ENCODE data around the gene TCF4.

The TCF4 gene

GRCh38 chr18:55310044-55310676 lies 277.8 kb downstream of the TCF4 start:
- H3K79me2 ChIP-seq (ENCODE audit: insufficient read depth, low read length) = no peaks in the 10 kb centered on the region

GRCh38 chr18:55309249-55309648 lies 278.7 kb downstream of the TCF4 start:
- no peaks in the 10 kb centered on the region for H3K9me2 ChIP-seq (replicated peaks; ENCODE audit: low read depth, low read length)
- no peaks in the 10 kb centered on the region for H3K36me3 ChIP-seq (ENCODE audit: insufficient read depth, low read length)
- H3K4me2 ChIP-seq (ENCODE audit: low read depth, low read length, poor library complexity, severe bottlenecking) = no peak overlapping the region
- no peaks in the 10 kb centered on the region for H3K9me3 ChIP-seq (ENCODE audit: insufficient read depth, low read depth, low read length)
- H3K9ac ChIP-seq (ENCODE audit: low read depth, low read length, poor library complexity, severe bottlenecking) = no peak overlapping the region
- no peaks in the 10 kb centered on the region for H3F3A ChIP-seq (ENCODE audit: low read depth)
- no peaks in the 10 kb centered on the region for H3K27me3 ChIP-seq (ENCODE audit: insufficient read depth, low read length, poor library complexity, severe bottlenecking)
- H3K4me1 ChIP-seq (ENCODE audit: insufficient read depth, low read length, poor library complexity, severe bottlenecking) = no peaks in the 10 kb centered on the region
- H3K4me3 ChIP-seq (ENCODE audit: low read length, poor library complexity, severe bottlenecking) = no peak overlapping the region
- H2AFZ ChIP-seq (ENCODE audit: low read length) = no peak overlapping the region
- H4K20me1 ChIP-seq (ENCODE audit: insufficient read depth, low read length, poor library complexity, severe bottlenecking) = no peaks in the 10 kb centered on the region
- no peaks in the 10 kb centered on the region for H3K79me2 ChIP-seq (ENCODE audit: insufficient read depth, low read length)
- no peak for TF ChIP-seq EZH2phosphoT487 (IDR thresholded peaks at IDR 0.05; ENCODE audit: borderline replicate concordance)

More at GRCh38 chr18:55310044-55310676, 277.8 kb downstream of the TCF4 start:
- Histone ChIP-seq H3K9ac (ENCODE audit: low read depth, low read length, poor library complexity, severe bottlenecking) (no peak overlapping the region), H3K4me1 (ENCODE audit: insufficient read depth, low read length, poor library complexity, severe bottlenecking) (peaks cover 4% of the 10 kb centered on the region), H3K9me2 (replicated peaks; ENCODE audit: low read depth, low read length) (no peaks in the 10 kb centered on the region), H3K36me3 (ENCODE audit: insufficient read depth, low read length) (no peaks in the 10 kb centered on the region), H3K4me3 (ENCODE audit: low read length, poor library complexity, severe bottlenecking) (no peak overlapping the region), H3F3A (ENCODE audit: low read depth) (no peaks in the 10 kb centered on the region), H3K4me2 (ENCODE audit: low read depth, low read length, poor library complexity, severe bottlenecking) (no peak overlapping the region), H4K20me1 (ENCODE audit: insufficient read depth, low read length, poor library complexity, severe bottlenecking) (no peaks in the 10 kb centered on the region), H3K27me3 (ENCODE audit: insufficient read depth, low read length, poor library complexity, severe bottlenecking) (no peaks in the 10 kb centered on the region), H3K9me3 (ENCODE audit: insufficient read depth, low read depth, low read length) (no peaks in the 10 kb centered on the region), H2AFZ (ENCODE audit: low read length) (no peak overlapping the region)
- TF ChIP-seq EZH2phosphoT487 (IDR thresholded peaks at IDR 0.05; ENCODE audit: borderline replicate concordance) (no peak), CTCF (conservative IDR thresholded peaks at IDR 0.05; ENCODE audit: low read length) (no peak)

- Histone ChIP-seq H2AFZ (ENCODE audit: low read length) (no peak overlapping the region), H3K4me3 (ENCODE audit: low read length, poor library complexity, severe bottlenecking) (no peak overlapping the region), H3K4me1 (ENCODE audit: insufficient read depth, low read length, poor library complexity, severe bottlenecking) (peaks cover 3% of the 10 kb centered on the region), H3K9ac (ENCODE audit: low read depth, low read length, poor library complexity, severe bottlenecking) (no peak overlapping the region), H3K9me3 (ENCODE audit: insufficient read depth, low read depth, low read length) (no peaks in the 10 kb centered on the region), H3K9me2 (replicated peaks; ENCODE audit: low read depth, low read length) (no peaks in the 10 kb centered on the region), H3K27me3 (ENCODE audit: insufficient read depth, low read length, poor library complexity, severe bottlenecking) (no peaks in the 10 kb centered on the region), H3K4me2 (ENCODE audit: low read depth, low read length, poor library complexity, severe bottlenecking) (no peak overlapping the region), H3F3A (ENCODE audit: low read depth) (no peaks in the 10 kb centered on the region), H3K79me2 (ENCODE audit: insufficient read depth, low read length) (no peaks in the 10 kb centered on the region), H3K36me3 (ENCODE audit: insufficient read depth, low read length) (no peaks in the 10 kb centered on the region), H4K20me1 (ENCODE audit: insufficient read depth, low read length, poor library complexity, severe bottlenecking) (no peaks in the 10 kb centered on the region)
- TF ChIP-seq CTCF (conservative IDR thresholded peaks at IDR 0.05; ENCODE audit: low read length) (no peak), EZH2phosphoT487 (IDR thresholded peaks at IDR 0.05; ENCODE audit: borderline replicate concordance) (no peak)
These were observed 280.5 kb downstream of the TCF4 start for GRCh38 chr18:55307505-55307904.

Measured in Loucy (cell line).